ENCODE results near the gene TMEM151B. TPM values are rescaled to one million over a fixed set of nuclear protein-coding genes. Genes with fewer than 3 reads are reported as not detected.

Gene TMEM151B
- total and polyA plus RNA-seq, 7 donors = 0.04 to 0.07 TPM; not detected in 5

- Histone ChIP-seq H3K9me3 (no peaks in the 10 kb centered on the region), H3K27ac (no peak overlapping the region), H3K36me3 (ENCODE audit: insufficient read depth in 1 of 2, low read depth in 1 of 2) (no peaks in the 10 kb centered on the region), H3K4me1 (no peaks in the 10 kb centered on the region), H3K4me3 (no peak overlapping the region), H3K27me3 (ENCODE audit: insufficient read depth in 3 of 3, low read length in 2 of 3) (peaks cover 0 to 48% (median 8%) of the 10 kb centered on the region in 3 donors)
- DNase-seq = no peak
- 67 to 74% (median 71%) methylated on average over 20 to 25 of the region's 25 CpGs for WGBS, 3 donors
- intact Hi-C loops (cut with DNase I) = no loop called here
- no peak for ATAC-seq
- TF ChIP-seq CTCF (IDR thresholded peaks at IDR 0.05) = no peak
Measured at GRCh38 chr6:44285552-44286284, 15.5 kb downstream of the TMEM151B start.

GRCh38 chr6:44286285-44286565 lies 16.0 kb downstream of the TMEM151B start:
- Histone ChIP-seq H3K36me3 (ENCODE audit: insufficient read depth in 1 of 2, low read depth in 1 of 2) (no peaks in the 10 kb centered on the region), H3K9me3 (no peaks in the 10 kb centered on the region), H3K4me3 (no peak overlapping the region), H3K27me3 (ENCODE audit: insufficient read depth in 3 of 3, low read length in 2 of 3) (peaks cover 0 to 50% (median 8%) of the 10 kb centered on the region in 3 donors), H3K4me1 (no peaks in the 10 kb centered on the region), H3K27ac (no peak overlapping the region)
- 86 to 95% (median 90%) methylated on average over 12 of the region's 12 CpGs for WGBS, 3 donors
- ATAC-seq (no peak), DNase-seq (no peak)
- intact Hi-C loops (cut with DNase I) = no loop called here
- no peak for TF ChIP-seq CTCF (IDR thresholded peaks at IDR 0.05)

GRCh38 chr6:44286747-44287146 lies 16.5 kb downstream of the TMEM151B start:
- Histone ChIP-seq H3K4me1 (no peaks in the 10 kb centered on the region), H3K4me3 (no peak overlapping the region), H3K27me3 (ENCODE audit: insufficient read depth in 3 of 3, low read length in 2 of 3) (peaks cover 0 to 54% (median 8%) of the 10 kb centered on the region in 3 donors), H3K27ac (no peak overlapping the region), H3K9me3 (no peaks in the 10 kb centered on the region), H3K36me3 (ENCODE audit: insufficient read depth in 1 of 2, low read depth in 1 of 2) (no peaks in the 10 kb centered on the region)
- no peak for TF ChIP-seq CTCF (IDR thresholded peaks at IDR 0.05)
- ATAC-seq = no peak
- DNase-seq = no peak
- 43 to 64% (median 44%) methylated on average over 2 of the region's 2 CpGs for WGBS, 3 donors
- intact Hi-C loops (cut with DNase I) = no loop called here

- no peak for TF ChIP-seq CTCF (IDR thresholded peaks at IDR 0.05)
- intact Hi-C loops (cut with DNase I) = no loop called here
- WGBS, 3 donors = 30 to 47% (median 33%) methylated on average over 7 of the region's 7 CpGs
- H3K4me3 ChIP-seq = no peak overlapping the region
- H3K4me1 ChIP-seq = no peaks in the 10 kb centered on the region
- ATAC-seq = no peak
- no peaks in the 10 kb centered on the region for H3K36me3 ChIP-seq (ENCODE audit: insufficient read depth in 1 of 2, low read depth in 1 of 2)
- peaks cover 0 to 70% (median 8%) of the 10 kb centered on the region in 3 donors for H3K27me3 ChIP-seq (ENCODE audit: insufficient read depth in 3 of 3, low read length in 2 of 3)
- no peaks in the 10 kb centered on the region for H3K9me3 ChIP-seq
- no peak overlapping the region for H3K27ac ChIP-seq
- DNase-seq = no peak
Measured at GRCh38 chr6:44289726-44290260, 19.5 kb downstream of the TMEM151B start.
